ENCODE data around the gene HSPB8. TPM values are rescaled to one million over a fixed set of nuclear protein-coding genes. Genes with fewer than 3 reads are reported as not detected.

HSPB8 gene
- total RNA-seq, 1 donor from 2014 or later = 529 TPM

- no peak for DNase-seq (ENCODE audit: low spot score)
- intact Hi-C loops (cut with DNase I) = loop anchor here (5.0 kb wide), 1 partner anchor 43 kb away; no protein-coding TSS in a partner anchor
These were observed 18.9 kb upstream of the HSPB8 start for GRCh38 chr12:119159844-119160243.

GRCh38 chr12:119167902-119168301, 10.8 kb upstream of the HSPB8 start:
- intact Hi-C loops (cut with DNase I) = no loop called here
- DNase-seq (ENCODE audit: low spot score) = no peak

GRCh38 chr12:119168721-119169120, 10.0 kb upstream of the HSPB8 start:
- intact Hi-C loops (cut with DNase I) = no loop called here
- DNase-seq (ENCODE audit: low spot score) = no peak

- intact Hi-C loops (cut with DNase I) = no loop called here
- DNase-seq (ENCODE audit: low spot score) = no peak
These were observed 9.6 kb upstream of the HSPB8 start for GRCh38 chr12:119169150-119169549.

- DNase-seq (ENCODE audit: low spot score) = no peak
- intact Hi-C loops (cut with DNase I) = no loop called here
These were observed 7.4 kb upstream of the HSPB8 start for GRCh38 chr12:119171291-119171690.

- intact Hi-C loops (cut with DNase I) = no loop called here
- DNase-seq (ENCODE audit: low spot score) = no peak
These were observed 6.9 kb upstream of the HSPB8 start for GRCh38 chr12:119171691-119172425.

GRCh38 chr12:119175081-119175480, 3.6 kb upstream of the HSPB8 start:
- DNase-seq (ENCODE audit: low spot score) = no peak

GRCh38 chr12:119176267-119177055, 2.3 kb upstream of the HSPB8 start:
- intact Hi-C loops (cut with DNase I) = no loop called here
- peak; percentile 94 for DNase-seq (ENCODE audit: low spot score)

More at GRCh38 chr12:119175081-119175480, 3.6 kb upstream of the HSPB8 start:
- intact Hi-C loops (cut with DNase I) = no loop called here

- intact Hi-C loops (cut with DNase I) = no loop called here
- no peak for DNase-seq (ENCODE audit: low spot score)
These were observed 1.7 kb upstream of the HSPB8 start for GRCh38 chr12:119177056-119177325.

- intact Hi-C loops (cut with DNase I) = loop anchor here (1.0 to 2.0 kb wide), 2 partner anchors 20 to 69 kb away; no protein-coding TSS in a partner anchor
- DNase-seq (ENCODE audit: low spot score) = no peak
These were observed 879 bp upstream of the HSPB8 start for GRCh38 chr12:119177724-119178380.

- no peak for DNase-seq (ENCODE audit: low spot score)
- intact Hi-C loops (cut with DNase I) = loop anchor here (2.0 kb wide), 1 partner anchor 67 kb away; no protein-coding TSS in a partner anchor
These were observed 747 bp downstream of the HSPB8 start for GRCh38 chr12:119179335-119180021.

- no peak for DNase-seq (ENCODE audit: low spot score)
- intact Hi-C loops (cut with DNase I) = no loop called here
These were observed 1.8 kb downstream of the HSPB8 start for GRCh38 chr12:119180380-119181040.

- no peak for DNase-seq (ENCODE audit: low spot score)
These were observed 2.5 kb downstream of the HSPB8 start for GRCh38 chr12:119181202-119181601.

GRCh38 chr12:119181944-119182343, 3.2 kb downstream of the HSPB8 start:
- intact Hi-C loops (cut with DNase I) = no loop called here
- no peak for DNase-seq (ENCODE audit: low spot score)

More at GRCh38 chr12:119181202-119181601, 2.5 kb downstream of the HSPB8 start:
- intact Hi-C loops (cut with DNase I) = no loop called here

- intact Hi-C loops (cut with DNase I) = no loop called here
- DNase-seq (ENCODE audit: low spot score) = no peak
These were observed 4.2 kb downstream of the HSPB8 start for GRCh38 chr12:119182701-119183493.

GRCh38 chr12:119183942-119184695, 5.4 kb downstream of the HSPB8 start:
- DNase-seq (ENCODE audit: low spot score) = no peak
- intact Hi-C loops (cut with DNase I) = no loop called here

GRCh38 chr12:119195256-119195655, 16.5 kb downstream of the HSPB8 start:
- DNase-seq (ENCODE audit: low spot score) = no peak
- intact Hi-C loops (cut with DNase I) = no loop called here

GRCh38 chr12:119198440-119198839, 19.7 kb downstream of the HSPB8 start:
- intact Hi-C loops (cut with DNase I) = no loop called here
- DNase-seq (ENCODE audit: low spot score) = peak; percentile 27
